K562 (cell line): Measurements from ENCODE around the gene PLEKHH2. TPM values are rescaled to one million over a fixed set of nuclear protein-coding genes. Genes with fewer than 3 reads are reported as not detected.

Source experiments
- ATAC-seq: fragments of 200-7000 bp; cut with Tn5 transposase; 3 replicates; pipeline ENCODE4 v1.9.1; 2020; ENCODE audit warnings: moderate library complexity
- BruUV-seq: library from RNA; stranded (reverse); fragments of 400-500 nt; replicated peaks from 2 replicates; lab custom pipeline; 2021; lab: Mats Ljungman, UMichigan
- CTCF ChIA-PET: fragments of 300-600 bp; formaldehyde crosslinking; extraction: SDS; loops from one replicate; lab custom pipeline; 2021; ENCODE audit warnings: low intra/inter-chr PET ratio; lab: Yijun Ruan, JAX
- POLR2A ChIA-PET: fragments of 300-600, 350-650 bp; sonication (Branson Sonifier 250); formaldehyde crosslinking; extraction: SDS; loops from one replicate; lab custom pipeline; 2021; ENCODE audit warnings: antibody characterized with exemption, inconsistent platforms; lab: Yijun Ruan, JAX
- DNase-seq, 4 experiments: peaks; one replicate each; pipeline versions ENCODE4 v3.0.0 to v3.0.0-alpha.2; 2011 to 2018; ENCODE audit warnings: low spot score in 3 of 4, mixed read lengths in 3 of 4; ENCODE audit errors: extremely low read depth in 1 of 4
- FAIRE-seq: peaks from 2 replicates; lab custom pipeline; 2011; peaks lifted over from hg19 to GRCh38; lab: Jason Lieb, UNC
- H2AFZ ChIP-seq: 2 replicates; pipeline ENCODE4 v1.6.0; 2011; ENCODE audit warnings: low read depth, low read length, control low read depth, inconsistent platforms
- H3K27ac ChIP-seq: fragments of 200-600 bp; 3 replicates; pipeline ENCODE4 v1.8.0; 2011; ENCODE audit warnings: low read depth, mild to moderate bottlenecking, control low read depth, inconsistent platforms, low read length, moderate library complexity, mixed read lengths; ENCODE audit errors: extremely low read depth
- H3K27me3 ChIP-seq, 2 experiments: fragments of 300-600 bp in 1 of 2; 2 replicates in 1 of 2; 3 replicates in 1 of 2; pipeline versions ENCODE4 v1.6.0 to v1.8.0; 2011; ENCODE audit warnings: inconsistent platforms in 2 of 2, low read length in 2 of 2, mild to moderate bottlenecking in 1 of 2, mixed read lengths in 1 of 2, moderate library complexity in 1 of 2; ENCODE audit not compliant: control insufficient read depth in 2 of 2, insufficient read depth in 2 of 2
- H3K36me3 ChIP-seq: fragments of 300-600 bp; 3 replicates; pipeline ENCODE4 v1.8.0; 2011; ENCODE audit warnings: mild to moderate bottlenecking, low read length, inconsistent platforms; ENCODE audit not compliant: control insufficient read depth, insufficient read depth
- H3K4me1 ChIP-seq, 2 experiments: fragments of 200-600 bp in 1 of 2; replicated peaks in 1 of 2; 2 replicates in 1 of 2; 3 replicates in 1 of 2; pipeline versions ENCODE4 v1.5.1 to v1.8.0; 2011; ENCODE audit warnings: inconsistent platforms in 2 of 2, low read length in 2 of 2, mild to moderate bottlenecking in 1 of 2, mixed read lengths in 1 of 2, moderate library complexity in 1 of 2; ENCODE audit not compliant: control insufficient read depth in 2 of 2, insufficient read depth in 2 of 2
- H3K4me2 ChIP-seq: 2 replicates; pipeline ENCODE4 v1.6.1; 2011; ENCODE audit warnings: low read length, control low read depth, inconsistent platforms, mixed read lengths; ENCODE audit not compliant: insufficient read depth
- H3K4me3 ChIP-seq: fragments of 200-600 bp; sonication (generic), shearing (Covaris generic); 2 replicates; pipeline ENCODE4 v1.5.1; 2016; ENCODE audit warnings: control low read depth, inconsistent platforms
- H3K79me2 ChIP-seq: fragments of 200-600 bp; 3 replicates; pipeline ENCODE4 v1.8.0; 2011; ENCODE audit warnings: low read length, inconsistent platforms; ENCODE audit not compliant: control insufficient read depth, insufficient read depth
- H3K9ac ChIP-seq, 2 experiments: 2 replicates each; pipeline versions ENCODE4 v1.6.0 to v1.6.1; 2011; ENCODE audit warnings: low read depth in 2 of 2, low read length in 2 of 2, control low read depth in 1 of 2, inconsistent platforms in 1 of 2, mild to moderate bottlenecking in 1 of 2, mixed read lengths in 1 of 2; ENCODE audit not compliant: insufficient read depth in 1 of 2
- H3K9me1 ChIP-seq: one replicate; pipeline ENCODE4 v1.6.0; 2011; ENCODE audit warnings: inconsistent platforms, mild to moderate bottlenecking, low read length, moderate library complexity; ENCODE audit not compliant: control insufficient read depth, insufficient read depth
- H3K9me3 ChIP-seq: replicated peaks from 2 replicates; pipeline ENCODE4 v1.5.1; 2011; ENCODE audit warnings: low read depth, low read length, inconsistent platforms; ENCODE audit not compliant: control insufficient read depth, insufficient read depth
- H4K20me1 ChIP-seq: replicated peaks from 2 replicates; pipeline ENCODE4 v1.6.1; 2011; ENCODE audit warnings: low read length, inconsistent platforms, mixed read lengths; ENCODE audit not compliant: control insufficient read depth, insufficient read depth
- ARID3A ChIP-seq: IDR thresholded peaks from 2 replicates; pipeline ENCODE4 v1.6.1; 2012; ENCODE audit warnings: low read depth, low read length, improper control_type of control experiment, borderline replicate concordance
- ATF2 ChIP-seq: sonication (generic); formaldehyde crosslinking; IDR thresholded peaks from 2 replicates; pipeline ENCODE4 v1.8.1; 2022; ENCODE audit warnings: missing genetic modification reagents
- E2F3 ChIP-seq: fragments of 250-450 bp; sonication (Bioruptor Pico); IDR thresholded peaks from 2 replicates; pipeline ENCODE4 v1.4.0; 2020; ENCODE audit warnings: mild to moderate bottlenecking
- LEF1 ChIP-seq: fragments of 450-650 bp; IDR thresholded peaks from 2 replicates; pipeline ENCODE4 v1.6.1; 2016; ENCODE audit warnings: mild to moderate bottlenecking
- PPARD ChIP-seq: fragments of 250-450 bp; sonication (Bioruptor Pico); IDR thresholded peaks from 2 replicates; pipeline ENCODE4 v1.8.0; 2022; ENCODE audit warnings: inconsistent platforms, mild to moderate bottlenecking, moderate library complexity
- PREB ChIP-seq: sonication (generic); formaldehyde crosslinking; IDR thresholded peaks from 2 replicates; pipeline ENCODE4 v1.8.1; 2023; ENCODE audit warnings: mild to moderate bottlenecking, missing genetic modification reagents
- WGBS: fragments of 100-300 bp; shearing (Covaris generic); methylation state at CpG from one replicate; pipeline ENCODE4 v1.1.6; 2016; ENCODE audit warnings: low coverage, mixed read lengths; ENCODE audit not compliant: insufficient coverage; ENCODE audit errors: missing lambda C conversion rate; 5-methylcytosine and 5-hydroxymethylcytosine counted together
- in situ Hi-C: fragments of 300-500 bp; cut with MboI; formaldehyde crosslinking; loops from 4 replicates; pipeline ENCODE4 v1.15.0; 2018; ENCODE audit warnings: inconsistent platforms, mixed read lengths
- intact Hi-C: fragments of 100-400 bp; cut with micrococcal nuclease; formaldehyde crosslinking; loops from 2 replicates; pipeline ENCODE4 v1.14.2; 2022
- polyA plus RNA-seq, 8 experiments: library from polyadenylated mRNA; depleted of rRNA in 4 of 8; stranded (reverse) in 5 of 8; unstranded in 3 of 8; fragments of >200 nt; fragmentation: Nextera tagmentation in 2 of 8; fragmentation: Illumina TruSeq in 1 of 8; extraction: Ambion mirVana in 2 of 8; extraction: Trizol in 1 of 8; gene quantifications; 2 replicates each; pipeline versions ENCODE4 v1.2.1 to v1.2.3, GENCODE V29; 2011 to 2014; ENCODE audit warnings: inconsistent platforms in 1 of 8, missing spikeins in 1 of 8
- total RNA-seq, 7 experiments: library from RNA; depleted of rRNA in 6 of 7; stranded (reverse); fragments of >200 nt in 6 of 7; fragmentation: Illumina TruSeq in 2 of 7; extraction: Trizol in 2 of 7; gene quantifications; 2 replicates each; pipeline versions ENCODE4 v1.2.1 to v1.2.3, GENCODE V29; 2011 to 2021; ENCODE audit warnings: low replicate concordance in 1 of 7

Gene PLEKHH2
- total and polyA plus RNA-seq, 9 of the 15 experiments (the other 6 are each of a cell fraction or from before 2014, with no cell fraction given), result 0.77 to 13.5 (median 2.7) TPM

GRCh38 chr2:43745457-43745856, 108.4 kb downstream of the PLEKHH2 start:
- H3K4me2 ChIP-seq, result no peak overlapping the region
- H3K36me3 ChIP-seq, result no peaks in the 10 kb centered on the region
- no peak for TF ChIP-seq PPARD (CRISPR knock-in tag)
- no peak for TF ChIP-seq LEF1
- no peak for TF ChIP-seq ARID3A
- no peak for TF ChIP-seq ATF2 (CRISPR knock-in tag)
- TF ChIP-seq PREB, result no peak
- no peak for TF ChIP-seq E2F3
- TF ChIP-seq, all 486 proteins: peak for 0
- CTCF ChIA-PET, result no interaction called here
- no peaks in the 10 kb centered on the region for H4K20me1 ChIP-seq
- in situ Hi-C loops (no loop called here), intact Hi-C loops (no loop called here)
- POLR2A ChIA-PET, result no interaction called here
- H3K4me3 ChIP-seq, result no peak overlapping the region
- H3K9me1 ChIP-seq, result no peaks in the 10 kb centered on the region
- 24% methylated on average over 3 of the region's 3 CpGs for WGBS
- no peak overlapping the region for H3K9ac ChIP-seq
- no peak for DNase-seq
- H3K27me3 ChIP-seq, result no peaks in the 10 kb centered on the region
- no TSS peak for BruUV-seq
- ATAC-seq, result no peak
- H3K4me1 ChIP-seq, result no peaks in the 10 kb centered on the region
- H3K9me3 ChIP-seq, result no peaks in the 10 kb centered on the region
- H3K79me2 ChIP-seq, result no peaks in the 10 kb centered on the region
- no peak for FAIRE-seq
- H3K27ac ChIP-seq, result no peak overlapping the region
- no peak overlapping the region for H2AFZ ChIP-seq
